HG03097 (cell line): ENCODE results near the gene SLC8A2.
"Not testable (repeated sequence)": the region's sequence is repeated elsewhere in the genome, so short reads cannot be mapped to it uniquely, and the experiment has no call there.

Source experiments
- ATAC-seq: cut with Tn5 transposase; IDR thresholded peaks from one replicate; pipeline ENCODE4 v1.9.1; 2021; ENCODE audit not compliant: unreplicated experiment, low FRiP score

SLC8A2 gene

DNA sequence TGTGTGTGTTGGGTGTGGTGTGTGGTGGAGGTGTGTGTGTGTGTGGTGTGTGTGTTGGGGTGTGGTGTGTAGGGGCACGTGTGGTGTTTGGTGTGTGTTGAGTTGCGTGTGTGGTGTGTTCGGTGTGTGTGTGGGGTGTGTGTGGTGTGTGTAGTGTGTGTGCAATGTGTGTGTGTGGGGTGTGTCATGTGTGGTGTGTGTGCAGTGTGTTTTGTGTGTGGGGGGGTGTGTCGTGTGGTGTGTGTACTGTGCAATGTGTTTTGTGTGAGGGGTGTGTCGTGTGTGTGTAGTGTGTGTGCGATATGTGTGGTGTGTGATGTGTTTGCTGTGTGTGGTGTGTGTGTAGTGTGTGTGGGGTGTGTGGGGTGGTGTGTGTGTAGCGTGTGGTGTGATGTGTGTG lies 18.3 kb upstream of the SLC8A2 start:
- ATAC-seq, result no peak

DNA sequence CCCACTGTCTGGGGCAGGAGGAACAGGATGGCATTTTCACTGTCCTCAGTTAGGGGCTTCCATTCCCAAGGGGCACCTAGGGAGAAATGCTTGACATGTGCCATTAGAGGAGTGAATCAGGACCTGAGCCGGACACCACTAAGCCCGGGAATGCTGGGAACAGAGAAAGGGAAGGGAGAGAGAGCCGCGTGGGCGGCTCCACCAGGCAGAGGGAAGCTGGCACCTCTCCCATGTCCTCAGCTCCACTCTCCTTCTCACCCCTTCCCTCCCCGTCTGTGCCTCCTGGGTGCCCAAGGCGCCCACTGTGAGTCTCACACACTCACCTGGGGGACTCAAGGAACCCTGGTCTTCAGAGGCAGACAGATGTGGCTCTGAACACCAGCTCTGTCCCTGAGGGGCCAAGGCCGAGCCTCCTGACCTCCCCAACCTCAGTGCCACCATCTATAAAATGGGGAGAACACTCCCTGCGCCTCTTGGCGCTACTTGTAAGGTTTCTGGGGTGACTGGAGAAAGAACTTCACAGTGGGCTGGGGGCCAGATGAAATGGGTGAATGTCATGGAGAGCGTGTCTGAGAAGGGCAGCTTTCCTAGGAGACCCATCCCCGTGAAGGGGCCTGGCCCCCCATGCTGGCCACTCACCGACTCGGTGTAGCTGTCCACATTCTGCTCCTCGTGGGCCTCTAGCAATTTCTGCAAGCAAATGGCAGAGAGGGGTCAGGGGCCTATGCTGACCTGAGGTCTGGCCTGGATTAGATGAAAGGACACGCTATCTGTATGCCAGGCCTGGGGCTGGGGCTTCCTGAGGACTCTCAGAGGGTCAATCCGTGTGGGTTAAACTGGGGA lies 17.6 kb upstream of the SLC8A2 start:
- no peak for ATAC-seq

GRCh38 chr19:47487551-47488515 lies 16.1 kb upstream of the SLC8A2 start:
- no peak for ATAC-seq

DNA sequence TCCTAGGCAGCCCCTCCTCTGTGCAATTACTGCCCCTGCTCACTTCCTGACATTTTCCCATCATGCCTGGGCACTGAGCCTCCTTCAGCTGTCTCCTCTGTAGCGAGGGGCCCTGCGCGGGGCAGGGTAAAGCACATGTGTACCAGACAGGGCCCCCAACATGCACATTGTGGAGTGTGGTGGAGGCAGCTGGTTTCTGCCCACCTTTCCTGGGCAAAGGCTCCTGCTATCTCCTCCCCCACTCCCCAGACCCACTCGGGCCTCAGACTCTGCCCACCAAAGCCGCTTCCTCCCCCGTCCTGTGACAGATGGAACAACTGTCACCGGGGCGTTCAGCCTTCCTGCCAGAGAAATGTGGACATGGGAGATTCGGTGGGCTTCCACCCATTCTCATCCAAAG lies 15.2 kb upstream of the SLC8A2 start:
- ATAC-seq, result no peak

- ATAC-seq, result not testable (repeated sequence)
These were observed 14.5 kb upstream of the SLC8A2 start for GRCh38 chr19:47486220-47486619.

GRCh38 chr19:47485210-47485609 lies 13.5 kb upstream of the SLC8A2 start:
- no peak for ATAC-seq

DNA sequence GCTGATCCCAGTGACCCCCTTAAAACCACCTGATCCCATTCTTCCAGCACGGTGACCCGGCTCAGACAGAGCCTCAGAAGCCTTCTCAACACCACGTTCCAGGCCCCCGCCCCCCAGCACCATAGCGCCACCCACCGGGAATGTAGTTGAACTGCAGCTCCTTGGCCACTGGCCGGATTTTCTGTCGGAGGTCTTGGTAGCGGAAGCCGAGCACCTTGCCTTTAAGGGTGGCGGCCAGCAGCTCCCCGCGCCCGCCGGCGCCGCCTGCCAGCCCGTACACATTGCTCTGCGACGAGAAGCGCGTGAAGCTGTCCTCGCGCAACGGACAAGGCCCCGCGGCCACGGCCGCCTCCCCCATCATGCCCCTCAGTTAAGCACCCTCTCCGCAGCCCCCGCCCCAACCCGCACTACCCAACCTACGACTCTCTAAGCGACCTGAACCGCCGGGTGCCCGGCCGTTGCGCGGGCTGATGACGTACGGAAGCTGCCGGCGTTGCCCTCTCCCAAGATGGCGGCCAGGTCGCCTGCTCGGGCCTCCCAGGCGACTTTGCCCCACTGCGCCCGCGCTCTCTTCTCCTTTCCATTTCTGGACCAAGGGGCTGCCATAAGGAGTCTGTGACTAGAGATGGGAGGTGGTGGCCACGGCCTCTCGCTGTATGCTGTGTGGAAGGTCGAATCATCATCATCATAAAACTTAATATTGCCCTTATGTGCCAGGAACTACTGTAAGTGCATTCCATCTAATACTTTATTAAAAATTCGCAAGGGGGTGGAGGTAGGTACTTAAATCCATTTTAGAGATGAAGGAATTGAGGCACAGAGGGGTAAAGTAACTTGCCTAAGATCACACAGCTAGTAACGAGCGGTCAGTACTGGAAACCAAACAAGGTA lies 12.4 kb upstream of the SLC8A2 start, which contains the start of gene KPTN:
KPTN (minus strand) TSS at position 420 of the 891 bp plus-strand sequence; CDS start at position 361, 59 bp downstream.
- peak; percentile 47 for ATAC-seq

GRCh38 chr19:47483200-47483599 lies 11.5 kb upstream of the SLC8A2 start:
- ATAC-seq, result no peak

DNA sequence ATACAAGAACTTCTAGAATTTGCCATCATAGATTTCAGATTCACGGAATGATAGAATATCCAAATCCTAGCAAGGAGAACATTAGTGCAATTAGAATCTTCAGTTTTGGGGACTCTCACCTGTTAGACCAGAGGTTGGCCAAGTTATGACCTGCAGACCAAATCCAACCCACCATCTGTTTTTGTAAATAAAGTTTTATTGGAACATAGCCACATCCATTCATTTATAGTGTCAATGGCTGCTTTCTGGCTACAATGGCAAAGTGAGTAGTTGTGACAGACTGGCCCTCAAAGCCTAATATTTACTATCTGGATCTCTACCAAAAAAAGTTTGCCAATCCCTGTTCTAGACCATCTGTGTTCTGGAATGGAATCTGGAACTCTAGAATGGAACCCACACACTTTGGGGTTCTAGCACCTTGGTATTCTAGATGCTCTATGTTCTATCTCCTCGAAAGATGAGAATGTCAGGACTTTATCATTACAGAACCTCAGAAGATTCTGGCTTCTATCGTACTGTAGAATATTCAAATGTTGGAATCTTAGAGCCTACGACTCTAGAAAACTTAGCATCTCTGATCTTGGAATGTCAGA lies 9.9 kb upstream of the SLC8A2 start:
- ATAC-seq, result no peak

DNA sequence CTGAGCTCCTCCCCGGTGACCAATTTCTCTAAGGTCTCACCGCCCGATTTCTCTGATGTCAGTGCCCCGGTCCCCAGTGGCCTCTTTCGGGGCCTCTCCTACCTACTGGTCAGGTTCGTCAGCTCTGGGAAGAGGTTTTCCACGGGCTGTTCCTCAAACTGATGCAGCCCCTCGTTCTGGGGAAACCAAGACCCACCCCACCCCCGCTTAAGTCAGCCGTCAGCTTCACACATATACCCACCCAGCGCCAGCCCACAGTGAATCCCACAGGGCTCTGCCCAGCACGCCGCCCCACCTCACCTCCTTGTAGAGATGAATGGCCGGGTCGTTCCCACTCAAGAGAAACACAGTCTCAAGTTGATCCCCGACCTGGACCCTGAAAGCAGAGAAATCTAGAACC lies 9.0 kb upstream of the SLC8A2 start:
- ATAC-seq, result no peak

GRCh38 chr19:47479701-47480503 lies 8.2 kb upstream of the SLC8A2 start:
- no peak for ATAC-seq

GRCh38 chr19:47476438-47476972 lies 4.8 kb upstream of the SLC8A2 start:
- ATAC-seq, result no peak

GRCh38 chr19:47475465-47475864 lies 3.8 kb upstream of the SLC8A2 start:
- no peak for ATAC-seq

DNA sequence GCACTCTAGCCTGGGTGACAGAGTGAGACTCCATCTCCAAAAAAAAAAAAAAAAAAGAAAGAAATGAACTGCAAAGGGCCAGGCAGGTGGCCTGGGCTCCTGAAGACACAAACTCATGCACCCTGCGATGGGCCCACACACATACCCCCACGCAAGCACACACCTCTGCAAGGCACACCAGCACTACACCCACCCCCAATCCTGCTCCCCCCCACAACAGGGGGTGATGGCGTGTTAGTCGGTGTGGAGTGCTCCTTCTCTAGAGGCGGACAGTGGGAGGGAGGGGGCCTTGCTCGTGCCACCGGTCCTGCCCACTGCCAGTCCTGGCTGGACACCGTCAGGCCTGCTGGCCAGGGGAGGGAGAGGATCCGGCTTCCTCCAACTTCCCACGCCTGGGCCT lies 1.6 kb upstream of the SLC8A2 start:
- ATAC-seq, result no peak

DNA sequence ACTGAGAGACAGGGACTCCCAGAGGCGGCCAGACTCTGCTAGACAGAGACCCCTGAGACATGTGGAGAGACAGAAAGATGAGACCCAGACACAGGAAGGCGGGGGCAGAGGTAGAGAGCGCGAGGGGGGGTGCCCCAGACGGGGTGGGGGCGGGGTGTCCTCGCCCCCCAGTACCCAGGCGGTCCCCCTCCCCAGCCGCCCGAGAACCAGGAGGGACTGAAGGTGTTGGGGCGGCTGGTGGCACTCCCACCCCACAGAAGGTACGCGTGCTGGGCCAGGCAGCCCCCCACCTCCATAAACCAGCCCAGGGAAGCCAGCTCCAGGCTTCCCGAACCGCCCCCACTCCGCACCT lies 336 bp downstream of the SLC8A2 start:
- no peak for ATAC-seq

GRCh38 chr19:47470447-47471195 lies 1.1 kb downstream of the SLC8A2 start:
- ATAC-seq, result no peak

DNA sequence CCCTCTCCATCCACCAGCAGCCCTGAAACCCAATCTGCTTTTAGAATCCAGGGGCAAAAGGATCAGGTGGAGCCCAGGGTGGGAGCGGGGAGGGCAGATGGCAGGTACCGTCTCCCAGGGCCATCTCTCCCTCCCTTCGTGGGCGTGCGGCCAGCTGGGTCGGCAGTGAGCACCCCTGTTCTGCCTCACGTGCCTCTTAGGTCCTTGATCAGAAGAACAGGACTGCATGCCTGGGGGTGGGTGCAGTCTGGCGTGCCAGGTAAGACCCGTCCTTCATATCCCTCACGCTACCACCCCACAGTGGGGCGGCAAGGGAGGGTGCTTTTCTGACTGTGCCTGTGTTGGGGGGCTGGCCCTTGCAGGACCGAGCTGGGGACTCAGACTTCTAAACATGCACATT lies 2.0 kb downstream of the SLC8A2 start:
- ATAC-seq, result no peak

GRCh38 chr19:47469363-47469700 lies 2.4 kb downstream of the SLC8A2 start:
- no peak for ATAC-seq
